B cell (primary cell): ENCODE results near the gene CDIPT. TPM values are rescaled to one million over a fixed set of nuclear protein-coding genes. Genes with fewer than 3 reads are reported as not detected.

Experiments used
- ATAC-seq: fragments of 200-7000 bp; cut with Tn5 transposase; one replicate; pipeline ENCODE4 v1.10.0; 2021; ENCODE audit warnings: low read depth, mild to moderate bottlenecking, moderate number of reproducible peaks, moderate library complexity
- CTCF ChIA-PET: fragments of 350-600 bp; sonication (Branson Sonifier 250); formaldehyde crosslinking; loops from one replicate; lab custom pipeline; 2021; ENCODE audit warnings: antibody characterized with exemption, inconsistent platforms; lab: Charles Lee
- POLR2A ChIA-PET: fragments of 350-600 bp; sonication (Branson Sonifier 250); formaldehyde crosslinking; loops from one replicate; lab custom pipeline; 2021; ENCODE audit warnings: antibody characterized with exemption; lab: Charles Lee
- DNase-seq: peaks from one replicate; pipeline ENCODE4 v3.0.0; 2013
- H2AFZ ChIP-seq: 2 replicates; pipeline ENCODE4 v1.6.1; 2012; ENCODE audit warnings: mild to moderate bottlenecking, low read depth, low read length; ENCODE audit not compliant: insufficient read depth, poor library complexity, severe bottlenecking
- H3K27ac ChIP-seq, 2 donors: 1 replicate in 1 of 2; 2 replicates in 1 of 2; pipeline ENCODE4 v1.5.1; 2012 to 2013; ENCODE audit warnings: low read length in 2 of 2, mild to moderate bottlenecking in 2 of 2, moderate library complexity in 1 of 2
- H3K27me3 ChIP-seq, 4 experiments: fragments of 200-600 bp in 1 of 4; sonication (generic) in 1 of 4; replicated peaks in 1 of 4; 1 replicate in 2 of 4; 2 replicates in 2 of 4; pipeline versions ENCODE4 v1.6.1 to v1.7.0; 2013 to 2016; ENCODE audit warnings: low read length in 3 of 4, mild to moderate bottlenecking in 2 of 4, mixed read lengths in 1 of 4, moderate library complexity in 1 of 4; ENCODE audit not compliant: insufficient read depth in 4 of 4, control insufficient read depth in 3 of 4; ENCODE audit errors: control extremely low read depth in 1 of 4
- H3K36me3 ChIP-seq, 2 experiments: replicated peaks in 1 of 2; 1 replicate in 1 of 2; 2 replicates in 1 of 2; pipeline versions ENCODE4 v1.6.1 to v1.7.1; 2013; ENCODE audit warnings: low read length in 1 of 2; ENCODE audit not compliant: insufficient read depth in 2 of 2, control insufficient read depth in 1 of 2; ENCODE audit errors: control extremely low read depth in 1 of 2, extremely low read depth in 1 of 2
- H3K4me1 ChIP-seq, 2 donors: fragments of 200-600 bp in 1 of 2; sonication (generic) in 1 of 2; 1 replicate in 1 of 2; 2 replicates in 1 of 2; pipeline versions ENCODE4 v1.5.1 to v1.6.1; 2013 to 2017; ENCODE audit warnings: low read length in 2 of 2; ENCODE audit not compliant: control insufficient read depth in 2 of 2, insufficient read depth in 2 of 2
- H3K4me2 ChIP-seq: replicated peaks from 2 replicates; pipeline ENCODE3; 2012; ENCODE audit warnings: mild to moderate bottlenecking, low read depth, low read length; ENCODE audit not compliant: poor library complexity, severe bottlenecking
- H3K4me3 ChIP-seq, 5 experiments: fragments of 200-600 bp in 1 of 5; sonication (generic) in 1 of 5; 1 replicate in 3 of 5; 2 replicates in 2 of 5; pipeline versions ENCODE4 v1.5.1 to v1.7.0; 2011 to 2016; ENCODE audit warnings: low read length in 4 of 5, mild to moderate bottlenecking in 4 of 5, low read depth in 2 of 5, control low read depth in 1 of 5, moderate library complexity in 1 of 5; ENCODE audit not compliant: insufficient read depth in 1 of 5; ENCODE audit errors: control extremely low read depth in 1 of 5, extremely low read depth in 1 of 5
- H3K79me2 ChIP-seq: fragments of 200-600 bp; sonication (generic); one replicate; pipeline ENCODE4 v1.6.0; 2016; ENCODE audit warnings: low read length; ENCODE audit not compliant: control insufficient read depth, insufficient read depth
- H3K9ac ChIP-seq: fragments of 200-600 bp; sonication (generic); 2 replicates; pipeline ENCODE4 v1.6.1; 2017; ENCODE audit warnings: mild to moderate bottlenecking, low read length, moderate library complexity
- H3K9me3 ChIP-seq, 3 donors: one replicate each; pipeline versions ENCODE4 v1.6.1 to v1.7.1; 2013; ENCODE audit warnings: low read length in 2 of 3; ENCODE audit not compliant: control insufficient read depth in 2 of 3, insufficient read depth in 1 of 3; ENCODE audit errors: control extremely low read depth in 1 of 3
- H4K20me1 ChIP-seq: 2 replicates; pipeline ENCODE4 v1.6.0; 2012; ENCODE audit warnings: mild to moderate bottlenecking, low read length; ENCODE audit not compliant: insufficient read depth, control insufficient read depth, poor library complexity, severe bottlenecking
- H3K27ac Mint-ChIP-seq: one replicate; pipeline ENCODE4 v1.8.0; 2021; ENCODE audit warnings: mixed read lengths
- H3K27me3 Mint-ChIP-seq: one replicate; pipeline ENCODE4 v1.8.0; 2021; ENCODE audit warnings: mixed read lengths
- H3K4me1 Mint-ChIP-seq: one replicate; pipeline ENCODE4 v1.8.0; 2021; ENCODE audit warnings: mixed read lengths
- H3K4me3 Mint-ChIP-seq: one replicate; pipeline ENCODE4 v1.8.0; 2021; ENCODE audit warnings: mixed read lengths
- H3K9me3 Mint-ChIP-seq: one replicate; pipeline ENCODE4 v1.8.0; 2022; ENCODE audit warnings: mixed read lengths; ENCODE audit not compliant: insufficient read depth
- CTCF ChIP-seq: fragments of 200-600 bp; IDR thresholded peaks from one replicate; pipeline ENCODE4 v1.8.0; 2022; ENCODE audit warnings: antibody characterized with exemption, mild to moderate bottlenecking
- EZH2 ChIP-seq: IDR thresholded peaks from 2 replicates; pipeline ENCODE4 v1.6.1; 2012; ENCODE audit warnings: borderline replicate concordance, low read depth, mild to moderate bottlenecking, moderate library complexity, low read length; ENCODE audit not compliant: insufficient read depth, poor library complexity, severe bottlenecking
- WGBS: methylation state at CpG from one replicate; pipeline ENCODE4 v1.1.5; 2013; ENCODE audit warnings: missing lambda C conversion rate; ENCODE audit not compliant: insufficient coverage; 5-methylcytosine and 5-hydroxymethylcytosine counted together
- intact Hi-C: fragments of 100-400 bp; cut with micrococcal nuclease; formaldehyde crosslinking; loops from one replicate; pipeline ENCODE4 v1.10.0; 2022
- polyA plus RNA-seq: library from polyadenylated mRNA; depleted of rRNA; stranded (reverse); fragments of >200 nt; gene quantifications from 2 replicates; pipeline ENCODE4 v1.2.3, GENCODE V29; 2012
- total RNA-seq, 2 donors: library from RNA; stranded (reverse); fragments of 120-200 nt in 1 of 2; gene quantifications; 1 replicate in 1 of 2; 2 replicates in 1 of 2; pipeline versions ENCODE4 v1.2.3 to v1.2.4, GENCODE V29; 2013 to 2022

The CDIPT gene
- total and polyA plus RNA-seq, 2 donors (not counting 1 experiment from before 2014, with no cell fraction given) = 51.2 to 63.3 TPM

GRCh38 chr16:29844575-29845331, 18.3 kb downstream of the CDIPT start:
- H3K27ac Mint-ChIP-seq = no peak overlapping the region
- no peak overlapping the region for H3K9ac ChIP-seq
- H3K4me3 ChIP-seq = no peak overlapping the region
- no peaks in the 10 kb centered on the region for H3K27me3 ChIP-seq
- no peaks in the 10 kb centered on the region for H3K9me3 Mint-ChIP-seq
- H3K4me2 ChIP-seq = no peak overlapping the region
- no peak overlapping the region for H2AFZ ChIP-seq
- no peaks in the 10 kb centered on the region for H3K9me3 ChIP-seq
- no peaks in the 10 kb centered on the region for H4K20me1 ChIP-seq
- TF ChIP-seq CTCF = no peak
- TF ChIP-seq EZH2 = no peak
- peaks cover 0 to 51% of the 10 kb centered on the region in 2 experiments for H3K36me3 ChIP-seq
- H3K27ac ChIP-seq = no peak overlapping the region
- no peak for ATAC-seq
- WGBS = 97% methylated on average over 27 of the region's 28 CpGs
- H3K27me3 Mint-ChIP-seq = no peaks in the 10 kb centered on the region
- H3K79me2 ChIP-seq = no peaks in the 10 kb centered on the region
- H3K4me1 ChIP-seq = no peaks in the 10 kb centered on the region
- H3K4me3 Mint-ChIP-seq = no peak overlapping the region
- intact Hi-C loops = no loop called here
- ChIA-PET POLR2A (no interaction called here), CTCF (interaction anchor here (0.6 to 0.8 kb wide), 3 partner anchors 145 to 980 kb away, joined by 3 to 4 read pairs (median 3); no protein-coding TSS in a partner anchor)
- no peak for DNase-seq
- H3K4me1 Mint-ChIP-seq = no peaks in the 10 kb centered on the region

- H3K9me3 Mint-ChIP-seq = no peaks in the 10 kb centered on the region
- H3K27ac Mint-ChIP-seq = peak overlapping the region; percentile 17
- Histone ChIP-seq H3K27ac (no peak overlapping the region), H3K4me3 (no peak overlapping the region), H4K20me1 (no peaks in the 10 kb centered on the region), H3K27me3 (no peaks in the 10 kb centered on the region), H3K79me2 (no peaks in the 10 kb centered on the region), H3K4me2 (no peak overlapping the region), H3K36me3 (peaks cover 0 to 59% of the 10 kb centered on the region in 2 experiments), H3K9me3 (no peaks in the 10 kb centered on the region), H3K9ac (no peak overlapping the region), H3K4me1 (no peaks in the 10 kb centered on the region), H2AFZ (no peak overlapping the region)
- ATAC-seq (no peak), DNase-seq (no peak)
- no peaks in the 10 kb centered on the region for H3K27me3 Mint-ChIP-seq
- WGBS = 98% methylated on average over 5 of the region's 8 CpGs
- ChIA-PET CTCF (interaction anchor here (0.8 kb wide), 1 partner anchor 144 kb away, joined by 3 read pairs; no protein-coding TSS in a partner anchor), POLR2A (no interaction called here)
- no peak overlapping the region for H3K4me3 Mint-ChIP-seq
- H3K4me1 Mint-ChIP-seq = no peaks in the 10 kb centered on the region
- TF ChIP-seq EZH2 (no peak), CTCF (no peak)
- intact Hi-C loops = no loop called here
Measured at GRCh38 chr16:29843931-29844330, 19.1 kb downstream of the CDIPT start.
